Uterus (tissue), 2 donors: ENCODE data around the gene ASTN2.

Source experiments
- CTCF ChIP-seq, 4 experiments: fragments of 200-600 bp in 2 of 4; fragments of 450-650 bp in 2 of 4; sonication (generic) in 2 of 4; IDR thresholded peaks; one replicate each; pipeline ENCODE4 v1.5.1; 2016 to 2019; ENCODE audit warnings: antibody characterized with exemption in 4 of 4, mild to moderate bottlenecking in 2 of 4, moderate library complexity in 1 of 4
- POLR2A ChIP-seq, 2 donors: fragments of 450-650 bp; IDR thresholded peaks; one replicate each; pipeline ENCODE4 v1.6.1; 2016; ENCODE audit warnings: antibody characterized with exemption in 2 of 2, mild to moderate bottlenecking in 1 of 2, moderate library complexity in 1 of 2

DNA sequence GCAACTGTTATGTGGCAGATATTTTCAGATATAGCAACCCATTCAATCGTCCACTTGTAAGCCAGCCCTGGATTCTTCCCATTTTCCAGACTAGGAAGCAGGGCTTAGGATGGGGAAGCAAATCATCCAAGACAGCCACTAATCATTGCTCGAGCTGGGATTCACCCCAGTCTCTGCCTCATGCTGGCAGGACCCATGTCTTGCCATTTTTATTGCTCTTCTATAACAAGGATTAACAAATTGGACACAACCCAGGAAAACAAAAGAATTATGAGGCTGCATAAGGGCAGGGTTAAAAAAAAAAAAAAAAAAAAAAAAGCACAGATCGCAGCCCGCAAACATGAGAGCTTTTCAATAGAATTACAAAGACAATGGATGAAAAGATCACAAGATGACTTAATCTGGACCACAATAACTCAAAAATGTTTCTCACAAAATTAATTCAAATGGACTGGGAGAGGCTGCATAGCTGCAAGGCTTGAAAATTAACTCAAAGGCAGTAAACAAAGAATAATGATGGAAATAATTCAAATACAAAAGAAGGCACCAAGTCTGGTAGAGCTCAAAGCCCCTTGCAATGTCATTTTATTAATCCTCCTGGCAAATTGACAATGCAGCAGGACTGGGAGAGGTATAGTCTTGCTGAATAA is 40.7 kb downstream of the ASTN2 start:
- TF ChIP-seq CTCF (IDR thresholded peaks at IDR 0.05) (no peak), POLR2A (IDR thresholded peaks at IDR 0.05) (no peak)
